ENCODE results near the gene TRAF2.

TRAF2 gene

GRCh38 chr9:136857166-136857565 lies 29.1 kb upstream of the TRAF2 start:
- no peak for DNase-seq
- H3K4me3 Mint-ChIP-seq: no peak overlapping the region
- no peaks in the 10 kb centered on the region for H3K27me3 Mint-ChIP-seq
- H3K27ac Mint-ChIP-seq: no peak overlapping the region
- H3K9me3 Mint-ChIP-seq: no peaks in the 10 kb centered on the region
- ATAC-seq (replicated peaks): no peak
- H3K4me1 Mint-ChIP-seq (ENCODE audit: low read depth in 2 of 2): peaks cover 0 to 5% of the 10 kb centered on the region in 2 donors
- H3K36me3 Mint-ChIP-seq (ENCODE audit: insufficient read depth): peaks cover 38% of the 10 kb centered on the region

GRCh38 chr9:136857581-136858412 lies 28.5 kb upstream of the TRAF2 start:
- DNase-seq: peak in 1 of 3 experiments; percentile 3
- peak; percentile 5 for ATAC-seq (replicated peaks)
- no peak overlapping the region for H3K4me3 Mint-ChIP-seq
- H3K36me3 Mint-ChIP-seq (ENCODE audit: insufficient read depth): peaks cover 41% of the 10 kb centered on the region
- no peaks in the 10 kb centered on the region for H3K27me3 Mint-ChIP-seq
- no peaks in the 10 kb centered on the region for H3K9me3 Mint-ChIP-seq
- peaks cover 0 to 8% of the 10 kb centered on the region in 2 donors for H3K4me1 Mint-ChIP-seq (ENCODE audit: low read depth in 2 of 2)
- H3K27ac Mint-ChIP-seq: no peak overlapping the region

GRCh38 chr9:136858452-136858843 lies 27.9 kb upstream of the TRAF2 start:
- Mint-ChIP-seq H3K36me3 (ENCODE audit: insufficient read depth) (peaks cover 45% of the 10 kb centered on the region), H3K4me1 (ENCODE audit: low read depth in 2 of 2) (peaks cover 1 to 8% of the 10 kb centered on the region in 2 donors), H3K27ac (no peak overlapping the region), H3K27me3 (no peaks in the 10 kb centered on the region), H3K9me3 (no peaks in the 10 kb centered on the region), H3K4me3 (no peak overlapping the region)
- DNase-seq (no peak), ATAC-seq (replicated peaks) (no peak)

- no peak overlapping the region for H3K4me3 Mint-ChIP-seq
- no peaks in the 10 kb centered on the region for H3K9me3 Mint-ChIP-seq
- no peak overlapping the region for H3K27ac Mint-ChIP-seq
- peaks cover 6 to 8% of the 10 kb centered on the region in 2 donors for H3K4me1 Mint-ChIP-seq (ENCODE audit: low read depth in 2 of 2)
- H3K36me3 Mint-ChIP-seq (ENCODE audit: insufficient read depth): peaks cover 46% of the 10 kb centered on the region
- DNase-seq (peak in 1 of 3 experiments; percentile 2), ATAC-seq (replicated peaks) (no peak)
- H3K27me3 Mint-ChIP-seq: no peaks in the 10 kb centered on the region
Measured at GRCh38 chr9:136858844-136859757, 27.2 kb upstream of the TRAF2 start.

- H3K4me1 Mint-ChIP-seq (ENCODE audit: low read depth in 2 of 2): peaks cover 10 to 13% of the 10 kb centered on the region in 2 donors
- DNase-seq: no peak
Measured at GRCh38 chr9:136860529-136860928, 25.8 kb upstream of the TRAF2 start.

GRCh38 chr9:136860933-136861873 lies 25.1 kb upstream of the TRAF2 start:
- Mint-ChIP-seq H3K9me3 (no peaks in the 10 kb centered on the region), H3K27ac (no peak overlapping the region), H3K4me1 (ENCODE audit: low read depth in 2 of 2) (peaks cover 11 to 13% of the 10 kb centered on the region in 2 donors), H3K36me3 (ENCODE audit: insufficient read depth) (peaks cover 46% of the 10 kb centered on the region), H3K4me3 (no peak overlapping the region), H3K27me3 (no peaks in the 10 kb centered on the region)
- ATAC-seq (replicated peaks): no peak
- no peak for DNase-seq

More at GRCh38 chr9:136860529-136860928, 25.8 kb upstream of the TRAF2 start:
- H3K9me3 Mint-ChIP-seq: no peaks in the 10 kb centered on the region
- H3K36me3 Mint-ChIP-seq (ENCODE audit: insufficient read depth): peaks cover 46% of the 10 kb centered on the region
- H3K4me3 Mint-ChIP-seq: no peak overlapping the region
- ATAC-seq (replicated peaks): no peak
- H3K27ac Mint-ChIP-seq: peak overlapping the region in 1 of 2 donors; percentile 10
- no peaks in the 10 kb centered on the region for H3K27me3 Mint-ChIP-seq

- ATAC-seq (replicated peaks): no peak
- Mint-ChIP-seq H3K4me1 (ENCODE audit: low read depth in 2 of 2) (peaks cover 11 to 13% of the 10 kb centered on the region in 2 donors), H3K27ac (no peak overlapping the region), H3K27me3 (no peaks in the 10 kb centered on the region), H3K4me3 (no peak overlapping the region), H3K36me3 (ENCODE audit: insufficient read depth) (peaks cover 46% of the 10 kb centered on the region), H3K9me3 (no peaks in the 10 kb centered on the region)
- no peak for DNase-seq
Measured at GRCh38 chr9:136861874-136862457, 24.4 kb upstream of the TRAF2 start.

- Mint-ChIP-seq H3K9me3 (no peaks in the 10 kb centered on the region), H3K4me3 (no peak overlapping the region), H3K27me3 (no peaks in the 10 kb centered on the region), H3K27ac (peak overlapping the region in 1 of 2 donors; percentile 10), H3K36me3 (ENCODE audit: insufficient read depth) (peaks cover 43% of the 10 kb centered on the region), H3K4me1 (ENCODE audit: low read depth in 2 of 2) (peaks cover 11% of the 10 kb centered on the region in 2 donors)
- ATAC-seq (replicated peaks) (no peak), DNase-seq (no peak)
Measured at GRCh38 chr9:136862849-136863622, 23.3 kb upstream of the TRAF2 start.

GRCh38 chr9:136863623-136864273 lies 22.6 kb upstream of the TRAF2 start:
- Mint-ChIP-seq H3K27ac (peak overlapping the region in 1 of 2 donors; percentile 10), H3K4me1 (ENCODE audit: low read depth in 2 of 2) (peaks cover 11% of the 10 kb centered on the region in 2 donors), H3K27me3 (no peaks in the 10 kb centered on the region), H3K4me3 (no peak overlapping the region), H3K36me3 (ENCODE audit: insufficient read depth) (peaks cover 43% of the 10 kb centered on the region), H3K9me3 (no peaks in the 10 kb centered on the region)
- ATAC-seq (replicated peaks): no peak
- no peak for DNase-seq

- ATAC-seq (replicated peaks): no peak
- Mint-ChIP-seq H3K4me3 (peak overlapping the region; percentile 88 to 89), H3K9me3 (no peaks in the 10 kb centered on the region), H3K27me3 (no peaks in the 10 kb centered on the region), H3K27ac (peak overlapping the region; percentile 85 to 90), H3K36me3 (ENCODE audit: insufficient read depth) (peaks cover 37% of the 10 kb centered on the region), H3K4me1 (ENCODE audit: low read depth in 2 of 2) (peaks cover 11% of the 10 kb centered on the region in 2 donors)
- DNase-seq: no peak
Measured at GRCh38 chr9:136865041-136865767, 21.1 kb upstream of the TRAF2 start.

GRCh38 chr9:136865768-136866103 lies 20.6 kb upstream of the TRAF2 start:
- Mint-ChIP-seq H3K36me3 (ENCODE audit: insufficient read depth) (peaks cover 36% of the 10 kb centered on the region), H3K9me3 (no peaks in the 10 kb centered on the region), H3K27me3 (no peaks in the 10 kb centered on the region), H3K27ac (peak overlapping the region; percentile 85 to 90), H3K4me3 (peak overlapping the region; percentile 88 to 89), H3K4me1 (ENCODE audit: low read depth in 2 of 2) (peaks cover 9 to 11% of the 10 kb centered on the region in 2 donors)
- DNase-seq (no peak), ATAC-seq (replicated peaks) (no peak)
